Measurements from ENCODE around the gene CWC22.
"Not testable (repeated sequence)": the region's sequence is repeated elsewhere in the genome, so short reads cannot be mapped to it uniquely, and the experiment has no call there.

CWC22 gene

GRCh38 chr2:180006781-180007579 is at the start of gene CWC22:
CWC22 (minus strand) TSS chr2:180007297; CDS start chr2:179993341, 13,956 bp downstream.
- Histone ChIP-seq H3K4me2 (ENCODE audit: low read depth, low read length) (peak within 1 kb of the TSS; percentile 84), H3K9me2 (replicated peaks; ENCODE audit: insufficient read depth, low read length) (no peaks in the 10 kb centered on the region), H4K20me1 (ENCODE audit: insufficient read depth, low read length) (no peaks in the 10 kb centered on the region), H2AFZ (ENCODE audit: low read length) (peak within 1 kb of the TSS; percentile 74), H3K36me3 (replicated peaks; ENCODE audit: insufficient read depth, low read length) (no peaks in the 10 kb centered on the region), H3K79me2 (ENCODE audit: low read length) (peaks cover 49% of the 10 kb centered on the region), H3K27me3 (replicated peaks; ENCODE audit: insufficient read depth, low read length) (no peaks in the 10 kb centered on the region), H3K9me3 (replicated peaks; ENCODE audit: insufficient read depth, low read length) (no peaks in the 10 kb centered on the region), H3K4me3 (ENCODE audit: low read length) (peak within 1 kb of the TSS; percentile 82), H3K9ac (ENCODE audit: low read length) (peak within 1 kb of the TSS; percentile 84), H3F3A (ENCODE audit: insufficient read depth, low read length) (no peaks in the 10 kb centered on the region), H3K4me1 (ENCODE audit: low read length) (peaks cover 23% of the 10 kb centered on the region), H3K27ac (ENCODE audit: low read length) (peak within 1 kb of the TSS; percentile 59; the same call in 1 of the 2 replicates)
- TF ChIP-seq EZH2phosphoT487 (IDR thresholded peaks at IDR 0.05; ENCODE audit: low read length) (no peak), EZH2 (optimal IDR thresholded peaks at IDR 0.05; ENCODE audit: low read depth, low read length) (no peak)
- TF ChIP-seq, protein P1, sequence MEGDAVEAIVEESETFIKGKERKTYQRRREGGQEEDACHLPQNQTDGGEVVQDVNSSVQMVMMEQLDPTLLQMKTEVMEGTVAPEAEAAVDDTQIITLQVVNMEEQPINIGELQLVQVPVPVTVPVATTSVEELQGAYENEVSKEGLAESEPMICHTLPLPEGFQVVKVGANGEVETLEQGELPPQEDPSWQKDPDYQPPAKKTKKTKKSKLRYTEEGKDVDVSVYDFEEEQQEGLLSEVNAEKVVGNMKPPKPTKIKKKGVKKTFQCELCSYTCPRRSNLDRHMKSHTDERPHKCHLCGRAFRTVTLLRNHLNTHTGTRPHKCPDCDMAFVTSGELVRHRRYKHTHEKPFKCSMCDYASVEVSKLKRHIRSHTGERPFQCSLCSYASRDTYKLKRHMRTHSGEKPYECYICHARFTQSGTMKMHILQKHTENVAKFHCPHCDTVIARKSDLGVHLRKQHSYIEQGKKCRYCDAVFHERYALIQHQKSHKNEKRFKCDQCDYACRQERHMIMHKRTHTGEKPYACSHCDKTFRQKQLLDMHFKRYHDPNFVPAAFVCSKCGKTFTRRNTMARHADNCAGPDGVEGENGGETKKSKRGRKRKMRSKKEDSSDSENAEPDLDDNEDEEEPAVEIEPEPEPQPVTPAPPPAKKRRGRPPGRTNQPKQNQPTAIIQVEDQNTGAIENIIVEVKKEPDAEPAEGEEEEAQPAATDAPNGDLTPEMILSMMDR (IDR thresholded peaks at IDR 0.05; ENCODE audit: low read length) = no peak
- DNase-seq = peak; percentile 94

- Histone ChIP-seq H3K79me2 (ENCODE audit: low read length) (no peaks in the 10 kb centered on the region), H2AFZ (ENCODE audit: low read length) (no peak overlapping the region), H3K4me3 (ENCODE audit: low read length) (no peak overlapping the region), H3K27ac (ENCODE audit: low read length) (no peak overlapping the region), H3F3A (ENCODE audit: insufficient read depth, low read length) (no peaks in the 10 kb centered on the region), H3K9me3 (replicated peaks; ENCODE audit: insufficient read depth, low read length) (no peaks in the 10 kb centered on the region), H3K9me2 (replicated peaks; ENCODE audit: insufficient read depth, low read length) (no peaks in the 10 kb centered on the region), H3K27me3 (replicated peaks; ENCODE audit: insufficient read depth, low read length) (no peaks in the 10 kb centered on the region), H3K4me1 (ENCODE audit: low read length) (no peaks in the 10 kb centered on the region), H3K4me2 (ENCODE audit: low read depth, low read length) (no peak overlapping the region), H3K9ac (ENCODE audit: low read length) (no peak overlapping the region), H3K36me3 (replicated peaks; ENCODE audit: insufficient read depth, low read length) (no peaks in the 10 kb centered on the region), H4K20me1 (ENCODE audit: insufficient read depth, low read length) (no peaks in the 10 kb centered on the region)
- DNase-seq = no peak
- TF ChIP-seq, protein P1 (IDR thresholded peaks at IDR 0.05; ENCODE audit: low read length) = no peak
- TF ChIP-seq EZH2phosphoT487 (IDR thresholded peaks at IDR 0.05; ENCODE audit: low read length) (no peak), EZH2 (optimal IDR thresholded peaks at IDR 0.05; ENCODE audit: low read depth, low read length) (no peak)
Measured at GRCh38 chr2:180056367-180057118, 49.4 kb upstream of the CWC22 start.

DNA sequence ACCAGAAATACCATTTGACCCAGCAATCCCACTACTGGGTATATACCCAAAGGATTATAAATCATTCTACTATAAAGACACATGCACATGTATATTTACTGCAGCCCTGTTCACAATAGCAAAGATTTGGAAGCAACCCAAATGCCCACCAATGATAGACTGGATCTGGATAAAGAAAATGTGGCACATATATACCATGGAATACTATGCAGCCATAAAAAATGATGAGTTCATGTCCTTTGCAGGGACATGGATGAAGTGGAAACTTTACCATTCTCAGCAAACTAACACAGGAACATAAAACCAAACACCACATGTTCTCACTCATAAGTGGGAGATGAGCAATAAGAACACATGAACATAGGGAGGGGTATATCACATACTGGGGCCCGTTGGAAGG is 47.5 kb upstream of the CWC22 start:
- H3K9me3 ChIP-seq (replicated peaks; ENCODE audit: insufficient read depth, low read length); H3K4me3 ChIP-seq (ENCODE audit: low read length): not testable (repeated sequence)

More for the DNA sequence above, 47.5 kb upstream of the CWC22 start:
- not testable (repeated sequence) for H3K4me1 ChIP-seq (ENCODE audit: low read length); H3K4me2 ChIP-seq (ENCODE audit: low read depth, low read length); H3F3A ChIP-seq (ENCODE audit: insufficient read depth, low read length); H3K27me3 ChIP-seq (replicated peaks; ENCODE audit: insufficient read depth, low read length); H3K36me3 ChIP-seq (replicated peaks; ENCODE audit: insufficient read depth, low read length); H3K9ac ChIP-seq (ENCODE audit: low read length); DNase-seq; H3K9me2 ChIP-seq (replicated peaks; ENCODE audit: insufficient read depth, low read length); H3K27ac ChIP-seq (ENCODE audit: low read length); H3K79me2 ChIP-seq (ENCODE audit: low read length); H2AFZ ChIP-seq (ENCODE audit: low read length); H4K20me1 ChIP-seq (ENCODE audit: insufficient read depth, low read length)

Measured in MM.1S (cell line).